Natural killer cell (primary cell): ENCODE results near the gene PLEKHG3. TPM values are rescaled to one million over a fixed set of nuclear protein-coding genes. Genes with fewer than 3 reads are reported as not detected.

Experiments used
- ATAC-seq, 3 donors: fragments of 150-1000 bp in 2 of 3; fragments of 200-7000 bp in 1 of 3; cut with Tn5 transposase; 1 replicate in 1 of 3; 2 replicates in 2 of 3; pipeline ENCODE4 v1.10.0; 2021; ENCODE audit warnings: mild to moderate bottlenecking in 2 of 3, moderate library complexity in 2 of 3
- DNase-seq, 2 donors: peaks; one replicate each; pipeline versions ENCODE4 v3.0.0 to v3.0.0-alpha.2; 2013 to 2021; ENCODE audit warnings: mixed read lengths in 1 of 2
- H3K27ac ChIP-seq: one replicate; pipeline ENCODE4 v1.5.1; 2013; ENCODE audit warnings: mild to moderate bottlenecking, low read length
- H3K27me3 ChIP-seq: one replicate; pipeline ENCODE4 v1.6.1; 2013; ENCODE audit warnings: low read length; ENCODE audit not compliant: control insufficient read depth, insufficient read depth
- H3K36me3 ChIP-seq: one replicate; pipeline ENCODE4 v1.6.1; 2013; ENCODE audit warnings: low read length; ENCODE audit not compliant: control insufficient read depth, insufficient read depth
- H3K4me1 ChIP-seq: one replicate; pipeline ENCODE4 v1.6.1; 2013; ENCODE audit warnings: low read length; ENCODE audit not compliant: control insufficient read depth, insufficient read depth
- H3K4me3 ChIP-seq: one replicate; pipeline ENCODE4 v1.5.1; 2013; ENCODE audit warnings: low read length
- H3K9me3 ChIP-seq: one replicate; pipeline ENCODE4 v1.6.1; 2013; ENCODE audit warnings: low read length; ENCODE audit not compliant: control insufficient read depth, insufficient read depth
- H3K27ac Mint-ChIP-seq, 2 donors: one replicate each; pipeline ENCODE4 v1.8.0; 2022; ENCODE audit warnings: mild to moderate bottlenecking in 2 of 2, mixed read lengths in 2 of 2, moderate library complexity in 1 of 2
- H3K27me3 Mint-ChIP-seq, 2 donors: one replicate each; pipeline ENCODE4 v1.8.0; 2022; ENCODE audit warnings: low read depth in 2 of 2, mixed read lengths in 2 of 2
- H3K36me3 Mint-ChIP-seq: one replicate; pipeline ENCODE4 v1.8.0; 2022; ENCODE audit warnings: mixed read lengths
- H3K4me1 Mint-ChIP-seq, 2 donors: one replicate each; pipeline ENCODE4 v1.8.0; 2022; ENCODE audit warnings: mixed read lengths in 2 of 2
- H3K4me3 Mint-ChIP-seq: one replicate; pipeline ENCODE4 v1.8.0; 2022; ENCODE audit warnings: mild to moderate bottlenecking, moderate library complexity, mixed read lengths
- H3K9me3 Mint-ChIP-seq, 2 donors: one replicate each; pipeline ENCODE4 v1.8.0; 2022; ENCODE audit warnings: mixed read lengths in 2 of 2
- WGBS: methylation state at CpG from one replicate; pipeline ENCODE4 v1.1.7; 2013; ENCODE audit warnings: missing lambda C conversion rate; ENCODE audit not compliant: insufficient coverage; 5-methylcytosine and 5-hydroxymethylcytosine counted together
- intact Hi-C: fragments of 100-400 bp; cut with micrococcal nuclease; formaldehyde crosslinking; loops from one replicate; pipeline ENCODE4 v1.14.2; 2022
- total RNA-seq, 4 donors: library from RNA; stranded (reverse); fragments of 120-200 nt in 1 of 4; gene quantifications; one replicate each; pipeline versions ENCODE4 v1.2.3 to v1.2.4, GENCODE V29; 2013 to 2022
- TF ChIP-seq, protein P1 (sequence below): fragments of 200-600 bp; IDR thresholded peaks from one replicate; pipeline ENCODE4 v1.8.0; 2022; ENCODE audit warnings: antibody characterized with exemption

Gene PLEKHG3
- total RNA-seq, 3 donors from 2014 or later (not counting 1 experiment from before 2014, with no cell fraction given), result 184 to 285 (median 225) TPM

DNA sequence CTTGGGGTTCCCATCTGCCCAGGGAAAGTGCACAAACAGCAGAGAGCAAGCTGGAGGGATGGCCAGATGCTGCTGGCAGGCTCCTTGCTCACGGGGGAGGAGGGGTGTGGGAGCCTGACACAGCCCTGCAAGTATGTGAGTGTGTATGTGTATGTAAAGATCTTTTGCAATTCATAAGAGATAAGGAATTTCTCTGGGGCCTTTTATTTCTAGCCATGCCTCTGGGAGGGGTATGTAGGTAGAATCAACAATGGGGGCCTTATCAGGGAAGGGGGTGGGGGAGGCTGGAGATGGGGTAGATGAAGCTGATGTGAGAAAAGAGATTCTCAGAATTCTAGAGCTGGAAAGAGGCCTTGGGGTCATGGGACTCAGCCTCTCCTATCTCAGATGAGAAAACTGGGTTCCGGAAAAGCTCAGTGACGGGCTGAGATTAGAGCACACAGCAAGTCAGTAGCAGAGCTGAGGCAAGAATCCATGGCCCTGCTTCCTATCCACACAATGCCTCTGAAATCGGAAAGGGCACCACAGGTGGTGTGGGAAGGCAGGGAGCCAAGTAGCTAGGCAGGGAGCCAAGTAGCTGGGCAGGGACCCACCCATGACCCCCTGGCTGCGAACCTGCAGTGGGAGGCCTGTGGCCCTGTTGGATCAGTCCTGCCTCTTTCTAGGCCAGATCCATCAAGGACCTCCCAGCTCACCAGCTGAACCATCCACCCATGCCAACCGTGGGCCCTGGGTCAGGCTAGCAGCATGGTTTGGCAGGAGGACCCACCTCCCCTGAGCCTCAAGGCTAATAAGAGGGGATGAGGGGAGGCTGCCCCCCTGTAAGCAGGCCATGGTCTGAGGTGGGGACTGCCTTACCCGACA, 54.7 kb downstream of the PLEKHG3 start:
- intact Hi-C loops, result loop anchor here (5.0 kb wide), 1 partner anchor 37 kb away; no protein-coding TSS in a partner anchor
- Mint-ChIP-seq H3K4me3 (peak overlapping the region; percentile 62), H3K27me3 (peaks cover 0 to 12% of the 10 kb centered on the region in 2 donors), H3K4me1 (peaks cover 76 to 98% of the 10 kb centered on the region in 2 donors), H3K27ac (peak overlapping the region; percentile 70 to 85), H3K36me3 (no peaks in the 10 kb centered on the region), H3K9me3 (no peaks in the 10 kb centered on the region)
- DNase-seq (no peak), ATAC-seq (no peak)
- Histone ChIP-seq H3K36me3 (no peaks in the 10 kb centered on the region), H3K4me3 (no peak overlapping the region), H3K27ac (peak overlapping the region; percentile 73), H3K9me3 (no peaks in the 10 kb centered on the region), H3K4me1 (peaks cover 100% of the 10 kb centered on the region), H3K27me3 (peaks cover 6% of the 10 kb centered on the region)
- TF ChIP-seq, protein P1, sequence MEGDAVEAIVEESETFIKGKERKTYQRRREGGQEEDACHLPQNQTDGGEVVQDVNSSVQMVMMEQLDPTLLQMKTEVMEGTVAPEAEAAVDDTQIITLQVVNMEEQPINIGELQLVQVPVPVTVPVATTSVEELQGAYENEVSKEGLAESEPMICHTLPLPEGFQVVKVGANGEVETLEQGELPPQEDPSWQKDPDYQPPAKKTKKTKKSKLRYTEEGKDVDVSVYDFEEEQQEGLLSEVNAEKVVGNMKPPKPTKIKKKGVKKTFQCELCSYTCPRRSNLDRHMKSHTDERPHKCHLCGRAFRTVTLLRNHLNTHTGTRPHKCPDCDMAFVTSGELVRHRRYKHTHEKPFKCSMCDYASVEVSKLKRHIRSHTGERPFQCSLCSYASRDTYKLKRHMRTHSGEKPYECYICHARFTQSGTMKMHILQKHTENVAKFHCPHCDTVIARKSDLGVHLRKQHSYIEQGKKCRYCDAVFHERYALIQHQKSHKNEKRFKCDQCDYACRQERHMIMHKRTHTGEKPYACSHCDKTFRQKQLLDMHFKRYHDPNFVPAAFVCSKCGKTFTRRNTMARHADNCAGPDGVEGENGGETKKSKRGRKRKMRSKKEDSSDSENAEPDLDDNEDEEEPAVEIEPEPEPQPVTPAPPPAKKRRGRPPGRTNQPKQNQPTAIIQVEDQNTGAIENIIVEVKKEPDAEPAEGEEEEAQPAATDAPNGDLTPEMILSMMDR, result no peak
- WGBS, result 87% methylated on average over 7 of the region's 7 CpGs

DNA sequence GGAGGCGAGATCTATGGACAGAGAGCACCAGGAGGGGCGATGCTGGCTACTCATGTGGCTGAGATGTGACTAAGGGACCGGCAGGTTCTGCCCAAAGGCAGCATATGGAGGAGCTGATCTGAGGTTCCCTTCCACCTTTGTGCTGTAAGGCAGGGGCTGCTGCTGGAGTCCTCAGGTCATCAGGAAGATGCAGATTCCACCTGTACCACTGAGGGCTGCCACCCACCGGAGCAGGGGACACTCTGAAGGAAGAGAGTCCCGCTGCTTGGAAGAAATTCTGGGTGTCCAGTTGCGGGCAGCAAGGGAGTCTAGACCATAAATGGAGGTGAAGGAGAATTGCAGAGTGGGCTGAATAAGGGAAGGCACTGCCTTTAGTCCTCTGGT, 55.3 kb downstream of the PLEKHG3 start:
- DNase-seq, result no peak
- 92% methylated on average over 6 of the region's 6 CpGs for WGBS
- Histone ChIP-seq H3K36me3 (no peaks in the 10 kb centered on the region), H3K27me3 (peaks cover 6% of the 10 kb centered on the region), H3K27ac (peak overlapping the region; percentile 73), H3K4me1 (peaks cover 100% of the 10 kb centered on the region), H3K9me3 (no peaks in the 10 kb centered on the region), H3K4me3 (no peak overlapping the region)
- Mint-ChIP-seq H3K27ac (peak overlapping the region; percentile 70 to 85), H3K36me3 (no peaks in the 10 kb centered on the region), H3K9me3 (no peaks in the 10 kb centered on the region), H3K4me1 (peaks cover 81 to 99% of the 10 kb centered on the region in 2 donors), H3K27me3 (peaks cover 0 to 12% of the 10 kb centered on the region in 2 donors), H3K4me3 (peak overlapping the region; percentile 31)
- no peak for ATAC-seq
- TF ChIP-seq, protein P1, result no peak
- intact Hi-C loops, result loop anchor here (5.0 kb wide), 1 partner anchor 37 kb away; no protein-coding TSS in a partner anchor

DNA sequence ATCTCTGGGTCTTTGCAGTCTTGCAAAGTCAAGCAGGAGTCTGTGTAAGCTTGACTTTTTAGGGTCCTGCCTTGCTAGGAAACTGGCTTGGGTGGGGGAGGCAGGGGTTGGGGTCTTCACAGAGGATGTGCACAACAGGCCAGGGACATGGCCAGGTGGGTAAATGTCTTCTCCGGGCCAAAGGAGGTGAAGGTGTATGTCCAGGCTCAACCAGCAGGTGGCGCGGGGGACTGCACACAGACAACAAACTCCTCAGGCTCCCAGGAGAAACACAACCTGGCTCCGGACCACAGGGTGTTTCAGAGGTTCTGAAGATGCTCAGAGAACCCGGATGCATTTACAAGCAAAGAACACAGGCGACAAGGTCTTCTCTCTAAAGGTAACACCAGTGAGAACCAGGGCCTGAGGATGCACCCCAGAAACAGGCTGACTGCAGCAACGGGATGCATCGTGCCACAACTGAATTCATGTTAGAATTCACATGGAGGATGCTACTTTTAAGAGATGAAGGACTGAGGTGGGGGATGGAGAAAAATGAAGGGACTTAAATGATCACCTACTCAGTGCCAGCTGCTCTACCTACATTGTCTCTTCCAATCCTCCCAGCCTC, 56.0 kb downstream of the PLEKHG3 start:
- peaks cover 78 to 96% of the 10 kb centered on the region in 2 donors for H3K4me1 Mint-ChIP-seq
- Histone ChIP-seq H3K9me3 (no peaks in the 10 kb centered on the region), H3K4me3 (no peak overlapping the region), H3K4me1 (peaks cover 99% of the 10 kb centered on the region), H3K27ac (no peak overlapping the region), H3K27me3 (peaks cover 6% of the 10 kb centered on the region), H3K36me3 (no peaks in the 10 kb centered on the region)
- H3K36me3 Mint-ChIP-seq, result no peaks in the 10 kb centered on the region
- DNase-seq (peak; percentile 63 to 76), ATAC-seq (peak in 2 of 3 donors; percentile 19 to 25)
- 68% methylated on average over 8 of the region's 8 CpGs for WGBS
- no peaks in the 10 kb centered on the region for H3K9me3 Mint-ChIP-seq
- TF ChIP-seq, protein P1, result peak; percentile 76
- peaks cover 0 to 12% of the 10 kb centered on the region in 2 donors for H3K27me3 Mint-ChIP-seq
- H3K27ac Mint-ChIP-seq, result peak overlapping the region; percentile 54 to 70
- intact Hi-C loops, result no loop called here
- peak overlapping the region; percentile 45 for H3K4me3 Mint-ChIP-seq
